Measurements from ENCODE around the gene SH3PXD2A. TPM values are rescaled to one million over a fixed set of nuclear protein-coding genes. Genes with fewer than 3 reads are reported as not detected.

Gene SH3PXD2A
- total and polyA plus RNA-seq, 9 of the 15 experiments (the other 6 are each of a cell fraction or from before 2014, with no cell fraction given) = 0.41 to 9.3 (median 2.5) TPM

- TF ChIP-seq PBX2 (CRISPR knock-in tag; IDR thresholded peaks at IDR 0.05; ENCODE audit: low read depth) = no peak
- peak; percentile 49; the same call in 1 of the 2 replicates for TF ChIP-seq PBX2 (tag; conservative IDR thresholded peaks at IDR 0.05; ENCODE audit: low read depth)
- no peak for TF ChIP-seq EHMT2 (IDR thresholded peaks at IDR 0.05)
- no peak for TF ChIP-seq MEF2A (IDR thresholded peaks at IDR 0.05; ENCODE audit: control insufficient read depth, low read depth, low read length)
- TF ChIP-seq KAT8 (IDR thresholded peaks at IDR 0.05; ENCODE audit: low read depth) = no peak
- TF ChIP-seq SIX5 (IDR thresholded peaks at IDR 0.05; ENCODE audit: borderline replicate concordance in 1 of 2, insufficient read depth in 1 of 2, low read depth in 1 of 2, low read length in 2 of 2) = no peak
- no peak for TF ChIP-seq FOSL1 (tag; conservative IDR thresholded peaks at IDR 0.05)
- TF ChIP-seq GMEB1 (CRISPR knock-in tag; IDR thresholded peaks at IDR 0.05) = no peak
- TF ChIP-seq IFI16 (CRISPR knock-in tag; IDR thresholded peaks at IDR 0.05) = no peak
- no peak for TF ChIP-seq CBX8 (IDR thresholded peaks at IDR 0.05; ENCODE audit: borderline replicate concordance, extremely low read depth, low read depth, low read length, poor library complexity, severe bottlenecking)
- no peak for TF ChIP-seq UBTF (IDR thresholded peaks at IDR 0.05; ENCODE audit: borderline replicate concordance in 1 of 2, low read depth in 2 of 2, low read length in 2 of 2)
- peak in 1 of 2 experiments; percentile 89; a peak in 2 of 4 replicates for TF ChIP-seq ZMIZ1 (IDR thresholded peaks at IDR 0.05; ENCODE audit: low read depth in 2 of 2, low read length in 2 of 2)
- no peak for TF ChIP-seq E2F4 (CRISPR knock-in tag; IDR thresholded peaks at IDR 0.05; ENCODE audit: low read depth)
Measured at GRCh38 chr10:103618575-103619423, 236.6 kb downstream of the SH3PXD2A start (continued).

All from K562 (cell line).